Measurements from ENCODE around the gene PGD. TPM values are rescaled to one million over a fixed set of nuclear protein-coding genes. Genes with fewer than 3 reads are reported as not detected.

PGD gene
- total RNA-seq, 5 donors from 2014 or later (not counting 1 experiment from before 2014, with no cell fraction given), result 23.3 to 43.7 (median 37.0) TPM

- H3K4me3 Mint-ChIP-seq, result no peak overlapping the region
- H3K27me3 ChIP-seq (replicated peaks in 1 of 2; ENCODE audit: control insufficient read depth in 2 of 2, extremely low read depth in 1 of 2, insufficient read depth in 2 of 2, low read length in 1 of 2), result no peaks in the 10 kb centered on the region
- CTCF ChIA-PET, result no interaction called here
- WGBS (ENCODE audit: insufficient coverage), result 94% methylated on average over 2 of the region's 4 CpGs
- no peak overlapping the region for H3K4me3 ChIP-seq (ENCODE audit: control insufficient read depth in 1 of 2, extremely low read depth in 1 of 2, low read length in 1 of 2)
- DNase-seq (no peak), ATAC-seq (replicated peaks in 1 of 4) (no peak)
- H3K27ac Mint-ChIP-seq, result no peak overlapping the region
- H3K9me3 Mint-ChIP-seq, result no peaks in the 10 kb centered on the region
- H3K27ac ChIP-seq (ENCODE audit: low read length), result no peak overlapping the region
- no peaks in the 10 kb centered on the region for H3K27me3 Mint-ChIP-seq
- peaks cover 3% of the 10 kb centered on the region for H3K36me3 Mint-ChIP-seq
- POLR2A ChIA-PET, result no interaction called here
- peaks cover 2 to 3% of the 10 kb centered on the region in 2 experiments for H3K4me1 ChIP-seq (ENCODE audit: control insufficient read depth in 1 of 2, extremely low read depth in 1 of 2, insufficient read depth in 2 of 2, low read length in 2 of 2)
- H3K9me3 ChIP-seq, result no peaks in the 10 kb centered on the region
- peaks cover 1 to 4% of the 10 kb centered on the region in 2 donors for H3K36me3 ChIP-seq (ENCODE audit: control insufficient read depth in 2 of 2, extremely low read depth in 1 of 2, insufficient read depth in 1 of 2, low read length in 1 of 2)
- peaks cover 9 to 11% (median 10%) of the 10 kb centered on the region in 3 donors for H3K4me1 Mint-ChIP-seq
Observed at GRCh38 chr1:10383630-10384029, 15.2 kb upstream of the PGD start.

- DNase-seq, result no peak
- Mint-ChIP-seq H3K4me3 (no peak overlapping the region), H3K4me1 (peaks cover 9 to 11% (median 10%) of the 10 kb centered on the region in 3 donors), H3K27ac (no peak overlapping the region), H3K36me3 (peaks cover 3% of the 10 kb centered on the region), H3K27me3 (no peaks in the 10 kb centered on the region), H3K9me3 (no peaks in the 10 kb centered on the region)
- H3K4me1 ChIP-seq (ENCODE audit: control insufficient read depth in 1 of 2, extremely low read depth in 1 of 2, insufficient read depth in 2 of 2, low read length in 2 of 2), result peaks cover 2 to 3% of the 10 kb centered on the region in 2 experiments
- no peak for ATAC-seq (replicated peaks in 1 of 4)
- H3K4me3 ChIP-seq (ENCODE audit: control insufficient read depth in 1 of 2, extremely low read depth in 1 of 2, low read length in 1 of 2), result no peak overlapping the region
- no peaks in the 10 kb centered on the region for H3K9me3 ChIP-seq
- CTCF ChIA-PET, result no interaction called here
- H3K27ac ChIP-seq (ENCODE audit: low read length), result no peak overlapping the region
- peaks cover 0 to under 1% of the 10 kb centered on the region in 2 donors for H3K36me3 ChIP-seq (ENCODE audit: control insufficient read depth in 2 of 2, extremely low read depth in 1 of 2, insufficient read depth in 1 of 2, low read length in 1 of 2)
- POLR2A ChIA-PET, result no interaction called here
- no peaks in the 10 kb centered on the region for H3K27me3 ChIP-seq (replicated peaks in 1 of 2; ENCODE audit: control insufficient read depth in 2 of 2, extremely low read depth in 1 of 2, insufficient read depth in 2 of 2, low read length in 1 of 2)
- WGBS (ENCODE audit: insufficient coverage), result 97% methylated on average over 5 of the region's 8 CpGs
Observed at GRCh38 chr1:10384219-10384618, 14.6 kb upstream of the PGD start.

- Mint-ChIP-seq H3K4me3 (no peak overlapping the region), H3K27me3 (no peaks in the 10 kb centered on the region), H3K4me1 (peaks cover 9 to 11% (median 10%) of the 10 kb centered on the region in 3 donors), H3K27ac (no peak overlapping the region), H3K36me3 (peaks cover 3% of the 10 kb centered on the region), H3K9me3 (no peaks in the 10 kb centered on the region)
- no peaks in the 10 kb centered on the region for H3K27me3 ChIP-seq (replicated peaks in 1 of 2; ENCODE audit: control insufficient read depth in 2 of 2, extremely low read depth in 1 of 2, insufficient read depth in 2 of 2, low read length in 1 of 2)
- 100% methylated on average over 2 of the region's 12 CpGs for WGBS (ENCODE audit: insufficient coverage)
- H3K4me1 ChIP-seq (ENCODE audit: control insufficient read depth in 1 of 2, extremely low read depth in 1 of 2, insufficient read depth in 2 of 2, low read length in 2 of 2), result peaks cover 2 to 3% of the 10 kb centered on the region in 2 experiments
- no peak overlapping the region for H3K27ac ChIP-seq (ENCODE audit: low read length)
- no peaks in the 10 kb centered on the region for H3K36me3 ChIP-seq (ENCODE audit: control insufficient read depth in 2 of 2, extremely low read depth in 1 of 2, insufficient read depth in 1 of 2, low read length in 1 of 2)
- ATAC-seq (replicated peaks in 1 of 4) (no peak), DNase-seq (no peak)
- no peak overlapping the region for H3K4me3 ChIP-seq (ENCODE audit: control insufficient read depth in 1 of 2, extremely low read depth in 1 of 2, low read length in 1 of 2)
- ChIA-PET POLR2A (interaction anchor here in 1 of 2 donors (1.0 kb wide), 1 partner anchor 12 kb away, joined by 6 read pairs; the partner anchor contains the start of gene PGD), CTCF (interaction anchor here (0.5 to 0.6 kb wide), 4 partner anchors 55 to 186 kb away, joined by 3 to 5 read pairs (median 3); no protein-coding TSS in a partner anchor)
- H3K9me3 ChIP-seq, result no peaks in the 10 kb centered on the region
Observed at GRCh38 chr1:10386761-10387676, 11.8 kb upstream of the PGD start.

DNA sequence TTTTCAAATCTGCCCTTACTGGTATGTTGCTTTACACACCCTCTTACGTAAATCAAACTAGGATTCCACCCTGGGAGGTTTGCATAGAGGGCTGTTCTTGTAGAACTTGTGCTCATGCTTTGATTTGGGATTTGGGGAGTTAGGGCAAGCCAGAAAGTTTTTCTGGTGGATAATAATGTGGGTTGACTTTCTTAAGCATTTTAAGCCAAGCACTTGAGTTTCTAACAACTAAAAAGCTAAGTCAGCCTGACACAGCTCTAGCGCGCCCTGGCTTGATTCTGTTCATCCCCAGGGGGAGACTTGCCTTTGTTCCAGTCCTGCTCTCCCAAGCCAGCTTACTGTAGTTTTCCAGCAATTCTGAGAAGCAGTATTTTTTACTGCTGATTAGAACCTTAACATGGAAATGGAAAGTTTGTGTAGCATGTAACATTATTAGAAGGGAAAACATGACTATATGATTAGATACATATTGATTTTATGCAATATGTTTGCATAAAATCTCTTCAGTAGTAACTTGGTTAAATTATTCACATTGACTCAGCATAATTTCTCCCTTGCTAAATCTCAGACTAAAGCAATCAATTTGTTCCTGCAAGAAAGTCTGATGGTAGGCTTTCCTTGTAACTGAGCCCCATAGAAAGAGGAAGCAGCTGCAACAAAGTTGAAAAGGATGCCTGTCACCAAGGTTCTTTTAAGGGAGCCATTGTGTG is 11.0 kb upstream of the PGD start:
- Mint-ChIP-seq H3K4me1 (peaks cover 9 to 11% (median 10%) of the 10 kb centered on the region in 3 donors), H3K36me3 (peaks cover 3% of the 10 kb centered on the region), H3K27me3 (no peaks in the 10 kb centered on the region), H3K27ac (peak overlapping the region in 1 of 2 donors; percentile 34), H3K9me3 (no peaks in the 10 kb centered on the region), H3K4me3 (no peak overlapping the region)
- ChIA-PET CTCF (interaction anchor here (0.5 to 1.0 kb wide), 2 partner anchors 11 to 54 kb away, joined by 3 read pairs; partner anchors contain the start of gene PGD (in 1 of the 2)), POLR2A (interaction anchor here in 1 of 2 donors (1.0 kb wide), 1 partner anchor 11 kb away, joined by 6 read pairs; the partner anchor contains the start of gene PGD)
- Histone ChIP-seq H3K9me3 (no peaks in the 10 kb centered on the region), H3K36me3 (ENCODE audit: control insufficient read depth in 2 of 2, extremely low read depth in 1 of 2, insufficient read depth in 1 of 2, low read length in 1 of 2) (no peaks in the 10 kb centered on the region), H3K27me3 (replicated peaks in 1 of 2; ENCODE audit: control insufficient read depth in 2 of 2, extremely low read depth in 1 of 2, insufficient read depth in 2 of 2, low read length in 1 of 2) (no peaks in the 10 kb centered on the region), H3K4me1 (ENCODE audit: control insufficient read depth in 1 of 2, extremely low read depth in 1 of 2, insufficient read depth in 2 of 2, low read length in 2 of 2) (peaks cover 2 to 3% of the 10 kb centered on the region in 2 experiments), H3K27ac (ENCODE audit: low read length) (no peak overlapping the region), H3K4me3 (ENCODE audit: control insufficient read depth in 1 of 2, extremely low read depth in 1 of 2, low read length in 1 of 2) (no peak overlapping the region)
- ATAC-seq (replicated peaks in 1 of 4), result peak in 2 of 4 experiments; percentile 46 to 51
- peak in 1 of 35 experiments; percentile 9 for DNase-seq
- 90% methylated on average over 2 of the region's 3 CpGs for WGBS (ENCODE audit: insufficient coverage)

GRCh38 chr1:10388387-10388715 is 10.5 kb upstream of the PGD start:
- ChIA-PET CTCF (interaction anchor here in 1 of 2 donors (1.0 kb wide), 1 partner anchor 10 kb away, joined by 3 read pairs; the partner anchor contains the start of gene PGD), POLR2A (no interaction called here)
- DNase-seq, result no peak
- no peaks in the 10 kb centered on the region for H3K9me3 Mint-ChIP-seq
- 83% methylated on average over 1 of the region's 3 CpGs for WGBS (ENCODE audit: insufficient coverage)
- peak overlapping the region in 1 of 2 donors; percentile 39 for H3K27ac Mint-ChIP-seq
- no peak overlapping the region for H3K4me3 Mint-ChIP-seq
- no peaks in the 10 kb centered on the region for H3K9me3 ChIP-seq
- H3K27me3 ChIP-seq (replicated peaks in 1 of 2; ENCODE audit: control insufficient read depth in 2 of 2, extremely low read depth in 1 of 2, insufficient read depth in 2 of 2, low read length in 1 of 2), result no peaks in the 10 kb centered on the region
- H3K27me3 Mint-ChIP-seq, result no peaks in the 10 kb centered on the region
- H3K36me3 ChIP-seq (ENCODE audit: control insufficient read depth in 2 of 2, extremely low read depth in 1 of 2, insufficient read depth in 1 of 2, low read length in 1 of 2), result no peaks in the 10 kb centered on the region
- H3K4me1 ChIP-seq (ENCODE audit: control insufficient read depth in 1 of 2, extremely low read depth in 1 of 2, insufficient read depth in 2 of 2, low read length in 2 of 2), result peaks cover 2 to 3% of the 10 kb centered on the region in 2 experiments
- peaks cover 3% of the 10 kb centered on the region for H3K36me3 Mint-ChIP-seq
- peaks cover 9 to 11% (median 10%) of the 10 kb centered on the region in 3 donors for H3K4me1 Mint-ChIP-seq
- no peak overlapping the region for H3K4me3 ChIP-seq (ENCODE audit: control insufficient read depth in 1 of 2, extremely low read depth in 1 of 2, low read length in 1 of 2)
- H3K27ac ChIP-seq (ENCODE audit: low read length), result no peak overlapping the region
- no peak for ATAC-seq (replicated peaks in 1 of 4)

- Histone ChIP-seq H3K36me3 (ENCODE audit: control insufficient read depth in 2 of 2, extremely low read depth in 1 of 2, insufficient read depth in 1 of 2, low read length in 1 of 2) (no peaks in the 10 kb centered on the region), H3K27me3 (replicated peaks in 1 of 2; ENCODE audit: control insufficient read depth in 2 of 2, extremely low read depth in 1 of 2, insufficient read depth in 2 of 2, low read length in 1 of 2) (no peaks in the 10 kb centered on the region), H3K27ac (ENCODE audit: low read length) (no peak overlapping the region), H3K9me3 (no peaks in the 10 kb centered on the region), H3K4me1 (ENCODE audit: control insufficient read depth in 1 of 2, extremely low read depth in 1 of 2, insufficient read depth in 2 of 2, low read length in 2 of 2) (peaks cover 2 to 3% of the 10 kb centered on the region in 2 experiments), H3K4me3 (ENCODE audit: control insufficient read depth in 1 of 2, extremely low read depth in 1 of 2, low read length in 1 of 2) (no peak overlapping the region)
- ATAC-seq (replicated peaks in 1 of 4) (no peak), DNase-seq (no peak)
- H3K27ac Mint-ChIP-seq, result no peak overlapping the region
- H3K9me3 Mint-ChIP-seq, result no peaks in the 10 kb centered on the region
- ChIA-PET POLR2A (interaction anchor here in 1 of 2 donors (0.7 kb wide), 1 partner anchor 452 kb away, joined by 3 read pairs; no protein-coding TSS in a partner anchor), CTCF (no interaction called here)
- peaks cover under 1% of the 10 kb centered on the region for H3K36me3 Mint-ChIP-seq
- peaks cover 9 to 11% (median 10%) of the 10 kb centered on the region in 3 donors for H3K4me1 Mint-ChIP-seq
- no peaks in the 10 kb centered on the region for H3K27me3 Mint-ChIP-seq
- WGBS (ENCODE audit: insufficient coverage), result 96% methylated on average over 4 of the region's 6 CpGs
- no peak overlapping the region for H3K4me3 Mint-ChIP-seq
Observed at GRCh38 chr1:10389271-10389973, 9.4 kb upstream of the PGD start.

Measured in T-cell (primary cell).